ENCODE data around the gene SMAD4. TPM values are rescaled to one million over a fixed set of nuclear protein-coding genes. Genes with fewer than 3 reads are reported as not detected.
A peak's percentile ranks its signal among the peaks of the same experiment; 100 is the strongest.

The SMAD4 gene
- total and polyA plus RNA-seq, 2 of the 13 experiments (the other 11 are each of a cell fraction or from before 2014, with no cell fraction given): 70.2 to 72.0 TPM

GRCh38 chr18:51030537-51031258 lies 685 bp downstream of the SMAD4 start (continued):
- no peak for TF ChIP-seq NR2F1 (CRISPR knock-in tag; IDR thresholded peaks at IDR 0.05)
- TF ChIP-seq ZNF652 (CRISPR knock-in tag; IDR thresholded peaks at IDR 0.05; ENCODE audit: borderline replicate concordance, low read depth): no peak
- no peak for TF ChIP-seq SALL2 (CRISPR knock-in tag; IDR thresholded peaks at IDR 0.05)
- TF ChIP-seq ZZZ3 (CRISPR knock-in tag; IDR thresholded peaks at IDR 0.05; ENCODE audit: borderline replicate concordance): no peak
- TF ChIP-seq STAG1 (CRISPR knock-in tag; IDR thresholded peaks at IDR 0.05): no peak
- TF ChIP-seq MATR3 (CRISPR knock-in tag; IDR thresholded peaks at IDR 0.05): no peak
- no peak for TF ChIP-seq CBX1 (IDR thresholded peaks at IDR 0.05; ENCODE audit: low read depth)
- no peak for TF ChIP-seq GTF3A (CRISPR knock-in tag; conservative IDR thresholded peaks at IDR 0.05)
- TF ChIP-seq ZNF207 (IDR thresholded peaks at IDR 0.05; ENCODE audit: borderline replicate concordance): no peak
- TF ChIP-seq ZNF530 (CRISPR knock-in tag; IDR thresholded peaks at IDR 0.05; ENCODE audit: low read depth): no peak
- no peak for TF ChIP-seq ZSCAN20 (CRISPR knock-in tag; IDR thresholded peaks at IDR 0.05; ENCODE audit: borderline replicate concordance)
- TF ChIP-seq NR2F6 (IDR thresholded peaks at IDR 0.05): no peak
- TF ChIP-seq NR2F6 (CRISPR knock-in tag; IDR thresholded peaks at IDR 0.05): no peak
- TF ChIP-seq ZNF570 (CRISPR knock-in tag; IDR thresholded peaks at IDR 0.05; ENCODE audit: borderline replicate concordance): no peak
- no peak for TF ChIP-seq TBX2 (CRISPR knock-in tag; IDR thresholded peaks at IDR 0.05; ENCODE audit: borderline replicate concordance)
- no peak for TF ChIP-seq PHF8 (CRISPR knock-in tag; IDR thresholded peaks at IDR 0.05)
- TF ChIP-seq FLYWCH1 (CRISPR knock-in tag; IDR thresholded peaks at IDR 0.05): no peak
- no peak for TF ChIP-seq ZNF576 (CRISPR knock-in tag; IDR thresholded peaks at IDR 0.05)
- TF ChIP-seq AGO1 (IDR thresholded peaks at IDR 0.05; ENCODE audit: low read depth, low read length, poor library complexity, severe bottlenecking): no peak
- no peak for TF ChIP-seq CEBPB (IDR thresholded peaks at IDR 0.05; ENCODE audit: borderline replicate concordance, low read depth, low read length)
- no peak for TF ChIP-seq FOXK2 (IDR thresholded peaks at IDR 0.05)
- TF ChIP-seq NPAS2 (CRISPR knock-in tag; IDR thresholded peaks at IDR 0.05; ENCODE audit: borderline replicate concordance): no peak
- peak; percentile 23; the same call in 1 of the 2 replicates for TF ChIP-seq SRY (CRISPR knock-in tag; IDR thresholded peaks at IDR 0.05)
- TF ChIP-seq MLX (CRISPR knock-in tag; IDR thresholded peaks at IDR 0.05): no peak
- TF ChIP-seq GFI1 (CRISPR knock-in tag; IDR thresholded peaks at IDR 0.05; ENCODE audit: borderline replicate concordance): no peak
- no peak for TF ChIP-seq ZNF468 (CRISPR knock-in tag; IDR thresholded peaks at IDR 0.05)
- TF ChIP-seq MXI1 (IDR thresholded peaks at IDR 0.05; ENCODE audit: borderline replicate concordance, low read depth, low read length): peak; percentile 30; the same call in 1 of the 3 replicates
- TF ChIP-seq ZNF552 (CRISPR knock-in tag; IDR thresholded peaks at IDR 0.05; ENCODE audit: borderline replicate concordance): no peak
- no peak for TF ChIP-seq SMAD1 (CRISPR knock-in tag; IDR thresholded peaks at IDR 0.05; ENCODE audit: borderline replicate concordance, low read depth)
- no peak for TF ChIP-seq NR2F2 (IDR thresholded peaks at IDR 0.05; ENCODE audit: borderline replicate concordance, low read depth)
- TF ChIP-seq HOMEZ (CRISPR knock-in tag; IDR thresholded peaks at IDR 0.05; ENCODE audit: low read depth): no peak
- no peak for TF ChIP-seq ZBTB20 (CRISPR knock-in tag; IDR thresholded peaks at IDR 0.05; ENCODE audit: borderline replicate concordance, low read depth)
